Measurements from ENCODE around the gene SLC25A19. TPM values are rescaled to one million over a fixed set of nuclear protein-coding genes. Genes with fewer than 3 reads are reported as not detected.

The SLC25A19 gene
- total and polyA plus RNA-seq, 10 of the 15 experiments (the other 5 are each of a cell fraction or from before 2014, with no cell fraction given) = 32.9 to 91.6 (median 53.7) TPM

DNA sequence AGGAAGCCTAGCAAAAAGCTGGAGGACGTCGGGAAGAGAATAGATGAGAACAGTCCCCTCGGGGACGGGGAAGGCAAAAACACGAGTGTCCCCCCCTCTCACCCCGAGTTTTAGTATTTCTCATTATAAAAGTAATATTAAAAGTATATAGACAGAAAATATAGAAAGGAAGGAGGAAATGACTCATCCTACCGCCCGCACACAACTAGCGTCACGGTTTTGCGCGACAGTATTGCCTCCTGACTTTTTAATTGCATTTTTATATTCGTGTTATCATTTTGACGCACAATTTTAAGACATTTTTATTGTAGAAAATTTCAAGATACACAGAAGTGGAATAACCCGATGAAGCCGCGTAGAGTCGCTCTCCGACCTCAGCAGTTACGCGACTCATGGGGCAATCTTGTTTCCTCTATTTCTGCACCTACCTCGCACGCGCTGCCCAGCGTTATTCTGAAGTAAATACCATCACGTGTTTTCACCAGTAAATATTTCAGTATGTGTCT is 652 bp upstream of the SLC25A19 start (continued):
- peak in 1 of 2 experiments; percentile 9; a peak in 2 of 4 replicates for TF ChIP-seq IKZF2 (IDR thresholded peaks at IDR 0.05)
- no peak for TF ChIP-seq NR2C2 (IDR thresholded peaks at IDR 0.05; ENCODE audit: borderline replicate concordance, control insufficient read depth, insufficient read length, low read depth)
- TF ChIP-seq EZH2 (IDR thresholded peaks at IDR 0.05; ENCODE audit: borderline replicate concordance, control insufficient read depth, low read depth, low read length) = no peak
- TF ChIP-seq NR2C1 (IDR thresholded peaks at IDR 0.05) = no peak
- TF ChIP-seq BRCA1 (IDR thresholded peaks at IDR 0.05; ENCODE audit: low read depth, low read length) = no peak
- TF ChIP-seq, protein P1, sequence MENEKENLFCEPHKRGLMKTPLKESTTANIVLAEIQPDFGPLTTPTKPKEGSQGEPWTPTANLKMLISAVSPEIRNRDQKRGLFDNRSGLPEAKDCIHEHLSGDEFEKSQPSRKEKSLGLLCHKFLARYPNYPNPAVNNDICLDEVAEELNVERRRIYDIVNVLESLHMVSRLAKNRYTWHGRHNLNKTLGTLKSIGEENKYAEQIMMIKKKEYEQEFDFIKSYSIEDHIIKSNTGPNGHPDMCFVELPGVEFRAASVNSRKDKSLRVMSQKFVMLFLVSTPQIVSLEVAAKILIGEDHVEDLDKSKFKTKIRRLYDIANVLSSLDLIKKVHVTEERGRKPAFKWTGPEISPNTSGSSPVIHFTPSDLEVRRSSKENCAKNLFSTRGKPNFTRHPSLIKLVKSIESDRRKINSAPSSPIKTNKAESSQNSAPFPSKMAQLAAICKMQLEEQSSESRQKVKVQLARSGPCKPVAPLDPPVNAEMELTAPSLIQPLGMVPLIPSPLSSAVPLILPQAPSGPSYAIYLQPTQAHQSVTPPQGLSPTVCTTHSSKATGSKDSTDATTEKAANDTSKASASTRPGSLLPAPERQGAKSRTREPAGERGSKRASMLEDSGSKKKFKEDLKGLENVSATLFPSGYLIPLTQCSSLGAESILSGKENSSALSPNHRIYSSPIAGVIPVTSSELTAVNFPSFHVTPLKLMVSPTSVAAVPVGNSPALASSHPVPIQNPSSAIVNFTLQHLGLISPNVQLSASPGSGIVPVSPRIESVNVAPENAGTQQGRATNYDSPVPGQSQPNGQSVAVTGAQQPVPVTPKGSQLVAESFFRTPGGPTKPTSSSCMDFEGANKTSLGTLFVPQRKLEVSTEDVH (IDR thresholded peaks at IDR 0.05; ENCODE audit: low read depth, partially characterized antibody) = peak; percentile 61
- no peak for TF ChIP-seq STAT1 (conservative IDR thresholded peaks at IDR 0.05)
- TF ChIP-seq KAT2A (conservative IDR thresholded peaks at IDR 0.05; ENCODE audit: control insufficient read depth, low read depth, low read length) = no peak
- no peak for TF ChIP-seq RB1 (IDR thresholded peaks at IDR 0.05; ENCODE audit: borderline replicate concordance)
- TF ChIP-seq, protein P2, sequence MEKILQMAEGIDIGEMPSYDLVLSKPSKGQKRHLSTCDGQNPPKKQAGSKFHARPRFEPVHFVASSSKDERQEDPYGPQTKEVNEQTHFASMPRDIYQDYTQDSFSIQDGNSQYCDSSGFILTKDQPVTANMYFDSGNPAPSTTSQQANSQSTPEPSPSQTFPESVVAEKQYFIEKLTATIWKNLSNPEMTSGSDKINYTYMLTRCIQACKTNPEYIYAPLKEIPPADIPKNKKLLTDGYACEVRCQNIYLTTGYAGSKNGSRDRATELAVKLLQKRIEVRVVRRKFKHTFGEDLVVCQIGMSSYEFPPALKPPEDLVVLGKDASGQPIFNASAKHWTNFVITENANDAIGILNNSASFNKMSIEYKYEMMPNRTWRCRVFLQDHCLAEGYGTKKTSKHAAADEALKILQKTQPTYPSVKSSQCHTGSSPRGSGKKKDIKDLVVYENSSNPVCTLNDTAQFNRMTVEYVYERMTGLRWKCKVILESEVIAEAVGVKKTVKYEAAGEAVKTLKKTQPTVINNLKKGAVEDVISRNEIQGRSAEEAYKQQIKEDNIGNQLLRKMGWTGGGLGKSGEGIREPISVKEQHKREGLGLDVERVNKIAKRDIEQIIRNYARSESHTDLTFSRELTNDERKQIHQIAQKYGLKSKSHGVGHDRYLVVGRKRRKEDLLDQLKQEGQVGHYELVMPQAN (conservative IDR thresholded peaks at IDR 0.05) = 0 out of 2 replicates have a peak, but pooled peaks have one; percentile 4
- TF ChIP-seq PML (IDR thresholded peaks at IDR 0.05; ENCODE audit: low read length) = no peak; the same call in 1 of the 2 replicates
- no peak for TF ChIP-seq TCF3 (IDR thresholded peaks at IDR 0.05; ENCODE audit: borderline replicate concordance, insufficient read depth, low read depth, low read length)
- TF ChIP-seq HCFC1 (IDR thresholded peaks at IDR 0.05; ENCODE audit: low read length) = peak; percentile 31; the same call in 1 of the 2 replicates
- TF ChIP-seq FOXM1 (IDR thresholded peaks at IDR 0.05; ENCODE audit: low read depth, low read length) = peak; percentile 58; the same call in 1 of the 2 replicates
- no peak for TF ChIP-seq SREBF1 (IDR thresholded peaks at IDR 0.05; ENCODE audit: low read length)
- no peak for TF ChIP-seq ESRRA (IDR thresholded peaks at IDR 0.05; ENCODE audit: low read length)
- TF ChIP-seq, protein P3, sequence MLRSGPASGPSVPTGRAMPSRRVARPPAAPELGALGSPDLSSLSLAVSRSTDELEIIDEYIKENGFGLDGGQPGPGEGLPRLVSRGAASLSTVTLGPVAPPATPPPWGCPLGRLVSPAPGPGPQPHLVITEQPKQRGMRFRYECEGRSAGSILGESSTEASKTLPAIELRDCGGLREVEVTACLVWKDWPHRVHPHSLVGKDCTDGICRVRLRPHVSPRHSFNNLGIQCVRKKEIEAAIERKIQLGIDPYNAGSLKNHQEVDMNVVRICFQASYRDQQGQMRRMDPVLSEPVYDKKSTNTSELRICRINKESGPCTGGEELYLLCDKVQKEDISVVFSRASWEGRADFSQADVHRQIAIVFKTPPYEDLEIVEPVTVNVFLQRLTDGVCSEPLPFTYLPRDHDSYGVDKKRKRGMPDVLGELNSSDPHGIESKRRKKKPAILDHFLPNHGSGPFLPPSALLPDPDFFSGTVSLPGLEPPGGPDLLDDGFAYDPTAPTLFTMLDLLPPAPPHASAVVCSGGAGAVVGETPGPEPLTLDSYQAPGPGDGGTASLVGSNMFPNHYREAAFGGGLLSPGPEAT (IDR thresholded peaks at IDR 0.05; ENCODE audit: low read depth) = peak; percentile 47; the same call in 1 of the 2 replicates
- TF ChIP-seq EGR1 (IDR thresholded peaks at IDR 0.05; ENCODE audit: borderline replicate concordance in 1 of 2, low read depth in 2 of 2, low read length in 2 of 2) = no peak
- peak; percentile 83 for TF ChIP-seq JUNB (IDR thresholded peaks at IDR 0.05)
- 0 out of 2 replicates have a peak, but pooled peaks have one; percentile 66 for TF ChIP-seq MXI1 (IDR thresholded peaks at IDR 0.05; ENCODE audit: low read depth, low read length)
- TF ChIP-seq FOXK2 (IDR thresholded peaks at IDR 0.05) = peak; percentile 53

Measured in GM12878 (cell line).